ENCODE results near the gene ESYT3. TPM values are rescaled to one million over a fixed set of nuclear protein-coding genes. Genes with fewer than 3 reads are reported as not detected.

Gene ESYT3
- total RNA-seq, 1 donor from 2014 or later = 66.4 TPM

DNA sequence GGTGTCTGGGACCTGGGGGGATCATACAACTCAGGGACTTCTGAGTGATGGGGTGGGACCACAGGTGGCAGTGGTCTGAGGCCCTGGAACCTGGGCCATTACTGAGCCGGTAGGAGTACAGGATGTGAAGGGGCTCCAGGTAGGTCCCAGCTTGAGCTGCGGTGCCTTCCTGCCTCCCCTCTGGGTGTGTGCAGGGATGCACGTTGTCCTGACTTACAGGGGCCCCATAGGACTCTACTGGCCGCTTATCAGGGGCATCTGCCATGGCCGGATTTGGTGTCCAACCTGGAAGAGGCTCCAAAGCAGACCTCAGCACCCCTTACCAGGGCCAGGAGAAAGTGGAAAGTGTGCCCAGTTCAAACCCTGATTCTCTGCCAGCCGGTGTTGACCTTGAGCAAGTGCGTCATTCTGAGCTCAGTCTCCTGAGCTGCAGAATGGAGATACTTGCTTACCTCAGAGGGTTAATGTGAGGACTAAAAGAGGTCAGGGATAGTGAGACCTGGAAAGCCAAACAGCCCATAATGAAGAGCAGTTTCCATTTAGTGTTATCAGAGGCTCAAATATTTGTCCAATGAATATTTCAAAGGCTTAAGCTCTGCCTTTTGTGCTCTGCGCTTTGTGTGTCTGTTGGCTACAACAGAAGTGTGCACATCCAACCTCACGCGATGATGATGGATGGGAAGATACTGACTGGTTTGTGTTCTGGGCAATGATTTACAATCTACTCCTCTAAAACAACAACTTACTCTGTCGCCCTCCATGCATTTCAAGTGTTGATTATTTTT, 35.4 kb upstream of the ESYT3 start:
- ATAC-seq = no peak
- no peaks in the 10 kb centered on the region for H3K27me3 ChIP-seq
- H3K9me3 ChIP-seq = no peaks in the 10 kb centered on the region
- no peak overlapping the region for H3K27ac ChIP-seq
- no peak overlapping the region for H3K4me3 ChIP-seq
- intact Hi-C loops (cut with DNase I) = no loop called here
- DNase-seq = no peak
- no peak for TF ChIP-seq CTCF (IDR thresholded peaks at IDR 0.05)
- no peaks in the 10 kb centered on the region for H3K4me1 ChIP-seq
- H3K36me3 ChIP-seq = peaks cover 44% of the 10 kb centered on the region

- H3K4me3 ChIP-seq = no peak overlapping the region
- no peaks in the 10 kb centered on the region for H3K4me1 ChIP-seq
- DNase-seq (no peak), ATAC-seq (no peak)
- peaks cover 52% of the 10 kb centered on the region for H3K36me3 ChIP-seq
- H3K27ac ChIP-seq = no peak overlapping the region
- no peaks in the 10 kb centered on the region for H3K27me3 ChIP-seq
- TF ChIP-seq CTCF (IDR thresholded peaks at IDR 0.05) = no peak
- H3K9me3 ChIP-seq = no peaks in the 10 kb centered on the region
- intact Hi-C loops (cut with DNase I) = no loop called here
These were observed 34.6 kb upstream of the ESYT3 start for GRCh38 chr3:138399766-138400165.

DNA sequence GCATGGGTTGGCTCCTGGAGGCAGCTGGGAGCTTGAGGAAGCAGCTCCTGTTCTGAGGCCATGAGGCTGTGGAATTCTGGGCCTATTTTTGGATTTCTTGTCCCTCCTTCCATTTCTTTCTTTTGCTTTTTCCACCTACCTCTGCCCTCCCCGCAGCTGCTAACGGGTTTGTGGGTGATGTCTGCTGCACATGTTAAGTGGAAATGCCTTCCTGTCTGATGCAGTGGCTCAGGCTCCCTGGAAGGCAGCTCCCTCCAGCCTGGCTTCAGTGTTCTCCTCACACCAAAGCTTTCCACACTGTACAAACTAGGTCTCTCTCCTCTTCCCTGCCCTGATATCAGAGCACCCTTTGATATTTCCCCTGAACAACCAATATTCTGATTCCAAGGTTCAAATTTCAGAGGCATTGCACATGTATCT, 33.8 kb upstream of the ESYT3 start:
- Histone ChIP-seq H3K27ac (no peak overlapping the region), H3K27me3 (no peaks in the 10 kb centered on the region), H3K4me1 (no peaks in the 10 kb centered on the region), H3K4me3 (no peak overlapping the region), H3K36me3 (peaks cover 54% of the 10 kb centered on the region), H3K9me3 (no peaks in the 10 kb centered on the region)
- intact Hi-C loops (cut with DNase I) = no loop called here
- ATAC-seq (no peak), DNase-seq (no peak)
- no peak for TF ChIP-seq CTCF (IDR thresholded peaks at IDR 0.05)

- DNase-seq = no peak
- Histone ChIP-seq H3K9me3 (no peaks in the 10 kb centered on the region), H3K4me3 (no peak overlapping the region), H3K27me3 (no peaks in the 10 kb centered on the region), H3K27ac (no peak overlapping the region), H3K4me1 (no peaks in the 10 kb centered on the region), H3K36me3 (peaks cover 54% of the 10 kb centered on the region)
- no peak for ATAC-seq
- intact Hi-C loops (cut with DNase I) = no loop called here
- no peak for TF ChIP-seq CTCF (IDR thresholded peaks at IDR 0.05)
These were observed 32.6 kb upstream of the ESYT3 start for GRCh38 chr3:138401834-138402233.

GRCh38 chr3:138404121-138404520, 30.3 kb upstream of the ESYT3 start:
- no peak overlapping the region for H3K27ac ChIP-seq
- no peaks in the 10 kb centered on the region for H3K9me3 ChIP-seq
- no peaks in the 10 kb centered on the region for H3K4me1 ChIP-seq
- DNase-seq (no peak), ATAC-seq (no peak)
- intact Hi-C loops (cut with DNase I) = no loop called here
- peaks cover 45% of the 10 kb centered on the region for H3K36me3 ChIP-seq
- H3K4me3 ChIP-seq = no peak overlapping the region
- H3K27me3 ChIP-seq = no peaks in the 10 kb centered on the region
- no peak for TF ChIP-seq CTCF (IDR thresholded peaks at IDR 0.05)
